GM12892 (cell line): Measurements from ENCODE around the gene KCNG4.

ENCODE experiments used
- DNase-seq: peaks from one replicate; pipeline ENCODE4 v3.0.0; 2011; ENCODE audit not compliant: insufficient read length
- FAIRE-seq: peaks from 2 replicates; lab custom pipeline; 2011; peaks lifted over from hg19 to GRCh38; lab: Jason Lieb, UNC
- POLR2A ChIP-seq: IDR thresholded peaks from 2 replicates; pipeline ENCODE4 v1.6.1; 2011; ENCODE audit warnings: low read depth, low read length, control low read depth
- POLR2AphosphoS5 ChIP-seq: IDR thresholded peaks from 2 replicates; pipeline ENCODE4 v1.6.1; 2011; ENCODE audit warnings: low read depth, low read length, control low read depth
- TAF1 ChIP-seq: IDR thresholded peaks from 2 replicates; pipeline ENCODE4 v1.6.1; 2011; ENCODE audit warnings: low read depth, mild to moderate bottlenecking, control low read depth, low read length, borderline replicate concordance

KCNG4 gene

GRCh38 chr16:84176192-84177053 lies 63.4 kb downstream of the KCNG4 start:
- TF ChIP-seq POLR2A (no peak; the same call in 1 of the 2 replicates), POLR2AphosphoS5 (no peak), TAF1 (no peak)
- FAIRE-seq (no peak), DNase-seq (no peak)

DNA sequence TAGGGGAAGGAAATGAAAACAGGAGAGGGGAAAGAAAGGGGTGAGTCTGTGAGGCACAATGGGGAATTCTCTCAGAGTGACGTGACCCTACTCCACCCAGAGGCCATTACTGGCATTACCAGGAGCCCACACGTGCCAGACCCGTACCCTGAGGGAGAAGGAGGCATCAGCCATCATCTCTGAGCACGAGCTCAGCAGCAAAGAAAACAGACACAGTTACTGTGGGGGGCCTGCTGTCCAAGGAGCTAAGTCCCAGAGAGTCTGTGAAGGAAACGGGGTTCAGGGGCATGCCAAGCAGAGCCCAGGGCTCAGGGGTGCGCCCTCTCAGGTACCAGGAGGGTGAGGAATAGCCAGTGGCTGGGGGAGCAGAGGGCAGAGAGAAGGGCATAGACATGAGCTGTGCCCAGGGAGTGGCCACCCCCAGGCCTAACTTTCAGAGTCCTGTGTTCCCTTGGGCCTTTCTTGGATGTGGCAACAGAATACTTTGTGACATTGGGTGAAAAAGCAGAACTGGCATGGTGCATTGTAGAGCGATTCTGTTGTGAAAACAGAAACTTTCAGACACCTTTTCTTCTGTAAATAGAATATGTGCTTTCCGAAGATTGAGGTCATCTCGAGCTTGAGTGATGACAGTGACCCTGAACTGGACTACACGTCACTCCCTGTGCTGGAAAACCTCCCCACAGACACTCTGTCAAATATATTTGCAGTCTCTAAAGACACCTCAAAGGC lies 64.3 kb downstream of the KCNG4 start:
- no peak for DNase-seq
- TF ChIP-seq POLR2AphosphoS5: no peak
- TF ChIP-seq POLR2A: no peak
- no peak for TF ChIP-seq TAF1
- peak; percentile 40 for FAIRE-seq

DNA sequence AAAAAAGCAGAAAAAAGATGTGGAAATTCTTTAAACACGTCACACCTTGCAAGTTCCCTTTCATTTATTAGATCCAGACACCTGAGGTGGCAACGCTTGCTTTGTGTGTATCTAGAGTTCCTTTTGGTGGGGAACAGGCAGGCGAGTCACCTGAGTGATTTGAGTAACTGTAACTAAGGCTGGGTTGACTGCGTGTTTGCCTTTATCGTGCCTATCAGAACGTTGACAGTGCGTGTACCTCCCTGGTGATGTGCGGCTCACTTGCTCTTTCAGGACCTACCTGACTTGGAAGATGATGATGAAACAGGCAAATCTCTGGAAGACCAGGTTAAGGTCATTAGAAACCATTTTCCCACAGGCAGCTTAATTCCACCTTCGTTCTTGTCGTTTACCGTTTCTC lies 65.4 kb downstream of the KCNG4 start:
- TF ChIP-seq TAF1: no peak
- no peak for TF ChIP-seq POLR2AphosphoS5
- no peak for TF ChIP-seq POLR2A
- no peak for DNase-seq
- FAIRE-seq: no peak

DNA sequence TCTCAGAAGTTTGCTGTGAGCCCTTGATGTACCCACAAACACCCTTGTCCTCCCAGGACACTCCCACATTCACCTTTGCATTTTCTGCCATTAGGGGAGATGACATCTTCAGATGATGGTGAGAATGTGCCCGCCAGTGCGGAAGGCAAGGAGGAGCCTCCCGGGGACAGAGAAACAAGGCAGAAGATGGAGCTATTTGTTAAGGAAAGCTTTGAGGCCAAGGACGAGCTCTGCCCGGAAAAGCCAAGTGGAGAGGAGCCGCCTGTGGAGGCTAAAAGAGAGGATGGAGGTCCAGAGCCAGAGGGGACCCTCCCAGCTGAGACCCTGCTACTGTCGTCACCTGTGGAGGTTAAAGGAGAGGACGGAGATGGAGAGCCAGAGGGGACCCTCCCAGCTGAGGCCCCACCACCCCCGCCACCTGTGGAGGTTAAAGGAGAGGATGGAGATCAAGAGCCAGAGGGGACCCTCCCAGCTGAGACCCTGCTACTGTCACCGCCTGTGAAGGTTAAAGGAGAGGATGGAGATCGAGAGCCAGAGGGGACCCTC lies 70.0 kb downstream of the KCNG4 start:
- TF ChIP-seq POLR2A (no peak), TAF1 (no peak), POLR2AphosphoS5 (no peak)
- no peak for FAIRE-seq
- no peak for DNase-seq
